Peyer's patch (tissue), 4 donors: Measurements from ENCODE around the gene SLC26A5. TPM values are rescaled to one million over a fixed set of nuclear protein-coding genes. Genes with fewer than 3 reads are reported as not detected.

ENCODE experiments used
- DNase-seq, 3 donors: peaks; one replicate each; pipeline ENCODE4 v3.0.0-alpha.2; 2017 to 2019
- H3K27ac ChIP-seq, 4 donors: fragments of 200-600 bp; sonication (generic); one replicate each; pipeline ENCODE4 v1.5.1; 2016 to 2019
- H3K27me3 ChIP-seq, 2 donors: fragments of 200-600 bp; sonication (generic); one replicate each; pipeline ENCODE4 v1.5.1; 2019
- H3K36me3 ChIP-seq, 3 donors: fragments of 200-600 bp; sonication (generic); one replicate each; pipeline ENCODE4 v1.5.1; 2016 to 2019
- H3K4me1 ChIP-seq, 4 donors: fragments of 200-600 bp; sonication (generic); one replicate each; pipeline ENCODE4 v1.5.1; 2016 to 2019
- H3K4me3 ChIP-seq, 4 donors: fragments of 200-600 bp; sonication (generic); 1 replicate in 3 of 4; 2 replicates in 1 of 4; pipeline ENCODE4 v1.5.1; 2016 to 2019; ENCODE audit warnings: mild to moderate bottlenecking in 1 of 4
- H3K9me3 ChIP-seq, 4 donors: fragments of 200-600 bp; sonication (generic); one replicate each; pipeline ENCODE4 v1.5.1; 2016 to 2019; ENCODE audit warnings: mild to moderate bottlenecking in 1 of 4
- POLR2A ChIP-seq, 2 donors: fragments of 450-650 bp; IDR thresholded peaks; one replicate each; pipeline ENCODE4 v1.5.1; 2017; ENCODE audit warnings: antibody characterized with exemption in 2 of 2, mild to moderate bottlenecking in 2 of 2, moderate library complexity in 2 of 2
- total RNA-seq, 4 donors: library from RNA; depleted of rRNA; stranded (reverse); fragments of >200 nt; gene quantifications; one replicate each; pipeline ENCODE4 v1.1.0, GENCODE V29; 2016
- TF ChIP-seq, protein P1 (sequence below), 6 experiments: fragments of 450-650 bp in 4 of 6; fragments of 200-600 bp in 2 of 6; sonication (generic) in 1 of 6; IDR thresholded peaks; one replicate each; pipeline ENCODE4 v1.5.1; 2017 to 2019; ENCODE audit warnings: antibody characterized with exemption in 6 of 6, mild to moderate bottlenecking in 3 of 6, moderate library complexity in 1 of 6

The SLC26A5 gene
- total RNA-seq, 4 donors from 2014 or later = 0.54 TPM; not detected in 3

DNA sequence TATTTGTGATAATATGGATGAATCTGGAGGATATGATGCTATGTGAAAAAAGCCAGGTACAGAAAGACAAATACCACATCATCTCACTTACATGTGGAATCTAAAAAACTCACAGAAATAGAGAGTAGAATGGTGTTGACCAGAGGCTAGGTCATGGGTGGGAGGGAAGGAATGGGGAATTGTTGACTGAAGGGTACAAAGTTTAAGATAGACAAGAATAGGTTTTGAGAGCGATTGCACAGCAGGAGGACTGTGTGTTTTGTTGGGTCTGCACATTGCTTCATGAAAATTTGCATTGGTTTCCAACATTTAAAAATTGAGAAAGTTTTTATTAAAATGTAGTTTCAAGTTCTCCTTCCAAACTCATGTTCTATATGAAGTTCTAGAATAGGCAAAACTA is 8.4 kb downstream of the SLC26A5 start:
- no peaks in the 10 kb centered on the region for H3K27me3 ChIP-seq
- H3K36me3 ChIP-seq = no peaks in the 10 kb centered on the region
- H3K4me3 ChIP-seq = no peak overlapping the region
- DNase-seq = no peak
- H3K27ac ChIP-seq = no peak overlapping the region
- no peaks in the 10 kb centered on the region for H3K9me3 ChIP-seq
- TF ChIP-seq POLR2A (IDR thresholded peaks at IDR 0.05) = no peak
- H3K4me1 ChIP-seq = no peaks in the 10 kb centered on the region

DNA sequence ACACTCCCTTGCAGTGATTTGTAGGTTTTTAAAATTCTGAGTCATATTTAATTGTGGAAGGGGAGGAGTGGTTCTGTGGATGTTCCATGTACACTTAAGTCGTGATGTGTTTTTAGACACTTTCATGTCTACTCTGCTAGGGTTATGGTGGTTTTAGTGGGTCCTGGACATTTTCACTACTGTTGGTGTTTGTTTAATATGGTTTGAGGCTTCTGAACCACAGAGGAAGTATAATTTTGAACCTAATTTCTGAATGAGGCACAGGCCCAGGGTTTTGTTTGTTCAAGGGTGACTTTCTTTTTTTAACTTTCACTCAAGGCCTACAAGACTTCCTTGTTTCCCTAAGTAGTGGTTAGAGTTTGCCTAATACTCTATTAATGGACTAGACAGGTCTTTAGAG is 13.3 kb downstream of the SLC26A5 start:
- no peaks in the 10 kb centered on the region for H3K9me3 ChIP-seq
- no peaks in the 10 kb centered on the region for H3K4me1 ChIP-seq
- no peaks in the 10 kb centered on the region for H3K27me3 ChIP-seq
- no peak overlapping the region for H3K4me3 ChIP-seq
- DNase-seq = no peak
- TF ChIP-seq, protein P1, sequence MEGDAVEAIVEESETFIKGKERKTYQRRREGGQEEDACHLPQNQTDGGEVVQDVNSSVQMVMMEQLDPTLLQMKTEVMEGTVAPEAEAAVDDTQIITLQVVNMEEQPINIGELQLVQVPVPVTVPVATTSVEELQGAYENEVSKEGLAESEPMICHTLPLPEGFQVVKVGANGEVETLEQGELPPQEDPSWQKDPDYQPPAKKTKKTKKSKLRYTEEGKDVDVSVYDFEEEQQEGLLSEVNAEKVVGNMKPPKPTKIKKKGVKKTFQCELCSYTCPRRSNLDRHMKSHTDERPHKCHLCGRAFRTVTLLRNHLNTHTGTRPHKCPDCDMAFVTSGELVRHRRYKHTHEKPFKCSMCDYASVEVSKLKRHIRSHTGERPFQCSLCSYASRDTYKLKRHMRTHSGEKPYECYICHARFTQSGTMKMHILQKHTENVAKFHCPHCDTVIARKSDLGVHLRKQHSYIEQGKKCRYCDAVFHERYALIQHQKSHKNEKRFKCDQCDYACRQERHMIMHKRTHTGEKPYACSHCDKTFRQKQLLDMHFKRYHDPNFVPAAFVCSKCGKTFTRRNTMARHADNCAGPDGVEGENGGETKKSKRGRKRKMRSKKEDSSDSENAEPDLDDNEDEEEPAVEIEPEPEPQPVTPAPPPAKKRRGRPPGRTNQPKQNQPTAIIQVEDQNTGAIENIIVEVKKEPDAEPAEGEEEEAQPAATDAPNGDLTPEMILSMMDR (IDR thresholded peaks at IDR 0.05) = no peak
- no peaks in the 10 kb centered on the region for H3K36me3 ChIP-seq
- no peak overlapping the region for H3K27ac ChIP-seq

DNA sequence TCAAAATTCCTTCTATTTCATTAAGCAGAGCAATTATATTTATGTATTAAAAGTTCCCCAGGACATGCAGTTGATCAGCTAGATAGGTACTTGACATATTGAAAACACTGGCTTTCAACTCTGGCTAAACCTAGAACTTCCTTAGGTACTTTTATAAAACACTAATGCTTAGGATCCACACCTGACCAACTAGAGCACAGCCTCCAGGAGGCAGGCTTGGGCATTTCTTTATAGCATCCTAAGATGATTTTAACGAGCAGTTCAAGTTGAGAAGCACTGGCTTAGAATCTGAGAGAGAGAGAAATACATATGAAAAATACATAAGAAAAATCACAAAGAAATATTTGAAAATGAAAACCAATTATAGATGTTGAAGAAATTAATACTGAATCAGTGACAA is 20.8 kb downstream of the SLC26A5 start:
- Histone ChIP-seq H3K9me3 (no peaks in the 10 kb centered on the region), H3K27ac (no peak overlapping the region), H3K27me3 (no peaks in the 10 kb centered on the region), H3K4me1 (no peaks in the 10 kb centered on the region), H3K36me3 (no peaks in the 10 kb centered on the region), H3K4me3 (no peak overlapping the region)
- TF ChIP-seq, protein P1 (IDR thresholded peaks at IDR 0.05) = no peak
- TF ChIP-seq POLR2A (IDR thresholded peaks at IDR 0.05) = no peak
- DNase-seq = no peak

DNA sequence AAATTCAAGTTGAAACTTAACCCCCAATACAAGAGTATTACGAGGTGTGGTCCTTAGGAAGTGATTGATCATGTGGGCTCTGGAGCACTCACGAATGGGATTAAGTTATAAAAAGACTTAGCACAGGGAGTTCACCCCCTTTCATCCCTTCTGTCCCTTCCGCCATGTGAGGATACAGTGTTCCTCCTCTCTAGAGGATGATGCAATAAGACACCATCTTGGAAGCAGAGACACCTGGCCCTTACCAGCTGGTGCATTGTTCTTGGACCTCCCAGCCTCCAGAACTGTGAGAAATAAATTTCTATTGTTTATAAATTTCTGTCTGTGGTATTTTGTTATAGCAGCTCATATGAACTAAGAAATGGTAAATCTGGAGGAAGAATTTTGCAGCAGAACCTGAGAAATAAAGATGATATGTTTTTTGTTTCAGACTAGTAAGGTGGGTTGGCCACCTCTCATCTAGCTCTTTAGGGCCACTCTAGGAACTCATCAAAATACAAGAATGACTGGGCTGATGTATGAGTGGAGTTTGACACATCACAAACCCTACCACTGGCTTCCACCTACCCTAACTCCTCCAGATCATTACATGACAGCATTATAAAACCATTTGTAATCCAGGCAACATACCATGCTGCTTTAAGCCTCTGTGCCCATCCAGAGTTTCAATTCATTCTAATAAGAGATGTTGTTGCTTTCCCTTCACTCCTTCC is 22.4 kb downstream of the SLC26A5 start:
- no peak for DNase-seq
- no peak for TF ChIP-seq POLR2A (IDR thresholded peaks at IDR 0.05)
- TF ChIP-seq, protein P1 (IDR thresholded peaks at IDR 0.05) = no peak
- Histone ChIP-seq H3K4me1 (no peaks in the 10 kb centered on the region), H3K4me3 (no peak overlapping the region), H3K27me3 (no peaks in the 10 kb centered on the region), H3K9me3 (no peaks in the 10 kb centered on the region), H3K27ac (no peak overlapping the region), H3K36me3 (no peaks in the 10 kb centered on the region)

DNA sequence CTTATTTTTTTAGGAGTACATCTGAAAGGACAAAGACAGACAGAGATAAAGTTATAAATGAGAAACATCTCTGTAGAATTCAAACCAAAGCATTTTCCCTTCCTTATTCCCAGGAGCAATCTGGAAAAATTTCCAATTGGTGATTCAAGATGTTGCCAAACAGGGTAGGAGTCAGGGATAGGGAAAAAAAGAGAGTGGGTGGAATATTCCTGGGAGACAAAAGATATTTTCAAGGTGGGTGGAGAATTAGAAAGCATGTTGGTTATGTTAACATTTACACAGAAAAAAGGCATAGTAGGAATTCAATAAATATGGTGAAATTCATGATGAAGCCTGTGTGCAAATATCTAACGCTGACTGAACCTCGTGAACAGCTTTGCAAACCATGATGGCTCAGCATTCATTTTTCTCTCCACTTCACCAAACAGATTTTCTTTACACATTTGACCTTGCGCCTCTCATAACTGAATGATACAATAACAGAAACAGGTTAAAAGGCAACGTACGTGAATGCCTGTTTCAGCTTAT is 25.1 kb downstream of the SLC26A5 start:
- no peak for DNase-seq
- Histone ChIP-seq H3K36me3 (no peaks in the 10 kb centered on the region), H3K9me3 (no peaks in the 10 kb centered on the region), H3K27ac (no peak overlapping the region), H3K4me1 (no peaks in the 10 kb centered on the region), H3K4me3 (no peak overlapping the region), H3K27me3 (no peaks in the 10 kb centered on the region)
- no peak for TF ChIP-seq POLR2A (IDR thresholded peaks at IDR 0.05)
- TF ChIP-seq, protein P1 (IDR thresholded peaks at IDR 0.05) = no peak

DNA sequence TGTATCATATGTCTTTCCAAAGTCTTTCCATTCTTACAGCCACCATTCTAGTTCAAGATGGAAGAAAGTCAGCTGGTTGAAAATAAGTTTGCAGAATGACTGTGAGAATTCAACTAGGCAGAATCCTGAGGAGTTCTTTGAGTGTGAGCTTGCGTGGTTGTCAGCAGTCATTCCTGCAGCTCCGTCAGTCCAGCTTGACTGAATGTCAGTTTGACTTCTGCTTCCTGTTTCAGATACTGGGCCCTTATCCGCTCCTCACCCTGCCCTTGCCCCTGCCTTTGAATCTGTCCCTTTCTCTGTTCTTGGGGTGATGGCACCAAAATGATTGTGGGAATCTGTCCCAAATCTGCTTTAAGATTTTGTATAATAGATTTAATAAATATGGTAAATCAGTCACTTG is 27.8 kb downstream of the SLC26A5 start:
- H3K4me1 ChIP-seq = no peaks in the 10 kb centered on the region
- no peaks in the 10 kb centered on the region for H3K27me3 ChIP-seq
- no peak overlapping the region for H3K27ac ChIP-seq
- DNase-seq = no peak
- H3K36me3 ChIP-seq = no peaks in the 10 kb centered on the region
- no peaks in the 10 kb centered on the region for H3K9me3 ChIP-seq
- H3K4me3 ChIP-seq = no peak overlapping the region
- no peak for TF ChIP-seq POLR2A (IDR thresholded peaks at IDR 0.05)
- TF ChIP-seq, protein P1 (IDR thresholded peaks at IDR 0.05) = no peak
